ENCODE results near the gene OTUD1. TPM values are rescaled to one million over a fixed set of nuclear protein-coding genes. Genes with fewer than 3 reads are reported as not detected.

OTUD1 gene
- total and polyA plus RNA-seq, 2 donors (not counting 1 experiment from before 2014, with no cell fraction given), result 69.0 to 92.8 TPM

- ATAC-seq (ENCODE audit: low read depth) (no peak), DNase-seq (no peak)
- Histone ChIP-seq H3K9ac (ENCODE audit: low read length) (no peak overlapping the region), H3K27ac (ENCODE audit: low read length in 2 of 2) (no peak overlapping the region), H2AFZ (ENCODE audit: insufficient read depth, low read depth, low read length, poor library complexity, severe bottlenecking) (no peak overlapping the region), H4K20me1 (ENCODE audit: control insufficient read depth, insufficient read depth, low read length, poor library complexity, severe bottlenecking) (no peaks in the 10 kb centered on the region), H3K4me3 (ENCODE audit: control extremely low read depth in 1 of 5, extremely low read depth in 1 of 5, insufficient read depth in 1 of 5, low read depth in 2 of 5, low read length in 4 of 5) (no peak overlapping the region), H3K79me2 (ENCODE audit: control insufficient read depth, insufficient read depth, low read length) (no peaks in the 10 kb centered on the region), H3K36me3 (replicated peaks in 1 of 2; ENCODE audit: control extremely low read depth in 1 of 2, control insufficient read depth in 1 of 2, extremely low read depth in 1 of 2, insufficient read depth in 2 of 2, low read length in 1 of 2) (no peaks in the 10 kb centered on the region), H3K9me3 (ENCODE audit: control extremely low read depth in 1 of 3, control insufficient read depth in 2 of 3, insufficient read depth in 1 of 3, low read length in 2 of 3) (peaks cover 0 to 2% (median 0%) of the 10 kb centered on the region in 3 donors), H3K4me1 (ENCODE audit: control insufficient read depth in 2 of 2, insufficient read depth in 2 of 2, low read length in 2 of 2) (peaks cover 4 to 6% of the 10 kb centered on the region in 2 donors), H3K4me2 (replicated peaks; ENCODE audit: low read depth, low read length, poor library complexity, severe bottlenecking) (no peak overlapping the region), H3K27me3 (replicated peaks in 1 of 4; ENCODE audit: control extremely low read depth in 1 of 4, control insufficient read depth in 3 of 4, insufficient read depth in 4 of 4, low read length in 3 of 4) (peaks cover 0 to 4% (median 0%) of the 10 kb centered on the region in 4 experiments)
- TF ChIP-seq CTCF (IDR thresholded peaks at IDR 0.05), result no peak
- TF ChIP-seq EZH2 (IDR thresholded peaks at IDR 0.05; ENCODE audit: borderline replicate concordance, insufficient read depth, low read depth, low read length, poor library complexity, severe bottlenecking), result no peak
- ChIA-PET POLR2A (interaction anchor here (0.9 kb wide), 1 partner anchor 100 kb away, joined by 4 read pairs; no protein-coding TSS in a partner anchor), CTCF (no interaction called here)
- no peaks in the 10 kb centered on the region for H3K9me3 Mint-ChIP-seq (ENCODE audit: insufficient read depth)
- no peak overlapping the region for H3K4me3 Mint-ChIP-seq
- WGBS (ENCODE audit: insufficient coverage), result 89% methylated on average over 1 of the region's 3 CpGs
- H3K27ac Mint-ChIP-seq, result no peak overlapping the region
- intact Hi-C loops (cut with micrococcal nuclease), result loop anchor here (10.0 kb wide), 1 partner anchor 53 kb away; no protein-coding TSS in a partner anchor
- H3K4me1 Mint-ChIP-seq, result peaks cover 14% of the 10 kb centered on the region
- peaks cover 6% of the 10 kb centered on the region for H3K27me3 Mint-ChIP-seq
Measured at GRCh38 chr10:23467548-23467947, 28.7 kb downstream of the OTUD1 start.

GRCh38 chr10:23469596-23470237, 30.8 kb downstream of the OTUD1 start:
- no peak for ATAC-seq (ENCODE audit: low read depth)
- Histone ChIP-seq H4K20me1 (ENCODE audit: control insufficient read depth, insufficient read depth, low read length, poor library complexity, severe bottlenecking) (no peaks in the 10 kb centered on the region), H3K27me3 (replicated peaks in 1 of 4; ENCODE audit: control extremely low read depth in 1 of 4, control insufficient read depth in 3 of 4, insufficient read depth in 4 of 4, low read length in 3 of 4) (peaks cover 0 to 4% (median 0%) of the 10 kb centered on the region in 4 experiments), H3K4me2 (replicated peaks; ENCODE audit: low read depth, low read length, poor library complexity, severe bottlenecking) (no peak overlapping the region), H3K79me2 (ENCODE audit: control insufficient read depth, insufficient read depth, low read length) (no peaks in the 10 kb centered on the region), H3K36me3 (replicated peaks in 1 of 2; ENCODE audit: control extremely low read depth in 1 of 2, control insufficient read depth in 1 of 2, extremely low read depth in 1 of 2, insufficient read depth in 2 of 2, low read length in 1 of 2) (no peaks in the 10 kb centered on the region), H3K27ac (ENCODE audit: low read length in 2 of 2) (no peak overlapping the region), H3K9me3 (ENCODE audit: control extremely low read depth in 1 of 3, control insufficient read depth in 2 of 3, insufficient read depth in 1 of 3, low read length in 2 of 3) (peaks cover 0 to 2% (median 0%) of the 10 kb centered on the region in 3 donors), H2AFZ (ENCODE audit: insufficient read depth, low read depth, low read length, poor library complexity, severe bottlenecking) (no peak overlapping the region), H3K4me3 (ENCODE audit: control extremely low read depth in 1 of 5, extremely low read depth in 1 of 5, insufficient read depth in 1 of 5, low read depth in 2 of 5, low read length in 4 of 5) (no peak overlapping the region), H3K9ac (ENCODE audit: low read length) (no peak overlapping the region), H3K4me1 (ENCODE audit: control insufficient read depth in 2 of 2, insufficient read depth in 2 of 2, low read length in 2 of 2) (peaks cover 4 to 6% of the 10 kb centered on the region in 2 donors)
- CTCF ChIA-PET, result no interaction called here
- H3K4me1 Mint-ChIP-seq, result peaks cover 14% of the 10 kb centered on the region
- no peak for TF ChIP-seq EZH2 (IDR thresholded peaks at IDR 0.05; ENCODE audit: borderline replicate concordance, insufficient read depth, low read depth, low read length, poor library complexity, severe bottlenecking)
- no peak for TF ChIP-seq CTCF (IDR thresholded peaks at IDR 0.05)
- no peak overlapping the region for H3K4me3 Mint-ChIP-seq
- intact Hi-C loops (cut with micrococcal nuclease), result loop anchor here (10.0 kb wide), 1 partner anchor 55 kb away; no protein-coding TSS in a partner anchor
- no peak overlapping the region for H3K27ac Mint-ChIP-seq
- no peak for DNase-seq
- no peaks in the 10 kb centered on the region for H3K9me3 Mint-ChIP-seq (ENCODE audit: insufficient read depth)
- peaks cover 6% of the 10 kb centered on the region for H3K27me3 Mint-ChIP-seq
- WGBS (ENCODE audit: insufficient coverage), result no CpG with 5 or more reads among the region's 1 CpG
- POLR2A ChIA-PET, result no interaction called here
